Activated naive CD8-positive, alpha-beta T cell treated with anti-CD3 and anti-CD28 coated beads, Interleukin-2, amount 50 U/mL, for 24 hours (primary cell): ENCODE data around the gene CEP131.
"Not testable (repeated sequence)": the region's sequence is repeated elsewhere in the genome, so short reads cannot be mapped to it uniquely, and the experiment has no call there.

Source experiments
- ATAC-seq: fragments of 150-1000 bp; cut with Tn5 transposase; one replicate; pipeline ENCODE4 v1.10.0; 2021
- DNase-seq: peaks from one replicate; pipeline ENCODE4 v3.0.0; 2021
- H3K27ac Mint-ChIP-seq: one replicate; pipeline ENCODE4 v1.8.0; 2021; ENCODE audit warnings: mild to moderate bottlenecking, mixed read lengths
- H3K27me3 Mint-ChIP-seq: one replicate; pipeline ENCODE4 v1.8.0; 2021; ENCODE audit warnings: mixed read lengths
- H3K36me3 Mint-ChIP-seq: one replicate; pipeline ENCODE4 v1.8.0; 2021; ENCODE audit warnings: low read depth, mixed read lengths
- H3K4me1 Mint-ChIP-seq: one replicate; pipeline ENCODE4 v1.8.0; 2021; ENCODE audit warnings: mixed read lengths
- H3K4me3 Mint-ChIP-seq: one replicate; pipeline ENCODE4 v1.8.0; 2021; ENCODE audit warnings: mild to moderate bottlenecking, moderate library complexity, mixed read lengths
- H3K9me3 Mint-ChIP-seq: one replicate; pipeline ENCODE4 v1.8.0; 2021; ENCODE audit warnings: mixed read lengths

CEP131 gene

GRCh38 chr17:81161536-81161935 is 61.2 kb downstream of the CEP131 start:
- no peak overlapping the region for H3K4me3 Mint-ChIP-seq
- H3K36me3 Mint-ChIP-seq: no peaks in the 10 kb centered on the region
- no peaks in the 10 kb centered on the region for H3K9me3 Mint-ChIP-seq
- no peak for DNase-seq
- peaks cover 8% of the 10 kb centered on the region for H3K27me3 Mint-ChIP-seq
- ATAC-seq: no peak
- no peak overlapping the region for H3K27ac Mint-ChIP-seq
- peaks cover 12% of the 10 kb centered on the region for H3K4me1 Mint-ChIP-seq

- no peak for ATAC-seq
Observed at GRCh38 chr17:81160747-81161453, 61.9 kb downstream of the CEP131 start.

GRCh38 chr17:81160306-81160705 is 62.5 kb downstream of the CEP131 start:
- Mint-ChIP-seq H3K4me3 (no peak overlapping the region), H3K27me3 (peaks cover 8% of the 10 kb centered on the region), H3K4me1 (peaks cover 12% of the 10 kb centered on the region), H3K9me3 (no peaks in the 10 kb centered on the region), H3K36me3 (no peaks in the 10 kb centered on the region), H3K27ac (no peak overlapping the region)
- no peak for DNase-seq
- ATAC-seq: no peak

More at GRCh38 chr17:81160747-81161453, 61.9 kb downstream of the CEP131 start:
- no peak for DNase-seq
- Mint-ChIP-seq H3K27ac (no peak overlapping the region), H3K36me3 (no peaks in the 10 kb centered on the region), H3K4me3 (no peak overlapping the region), H3K4me1 (peaks cover 12% of the 10 kb centered on the region), H3K9me3 (no peaks in the 10 kb centered on the region), H3K27me3 (peaks cover 8% of the 10 kb centered on the region)

GRCh38 chr17:81159611-81160265 is 63.0 kb downstream of the CEP131 start:
- Mint-ChIP-seq H3K36me3 (no peaks in the 10 kb centered on the region), H3K9me3 (no peaks in the 10 kb centered on the region), H3K27ac (no peak overlapping the region), H3K27me3 (peaks cover 7% of the 10 kb centered on the region), H3K4me3 (no peak overlapping the region), H3K4me1 (peaks cover 12% of the 10 kb centered on the region)
- DNase-seq (no peak), ATAC-seq (no peak)

GRCh38 chr17:81158688-81159590 is 63.8 kb downstream of the CEP131 start:
- DNase-seq: no peak

GRCh38 chr17:81157848-81158687 is 64.7 kb downstream of the CEP131 start:
- H3K27ac Mint-ChIP-seq: no peak overlapping the region
- no peaks in the 10 kb centered on the region for H3K36me3 Mint-ChIP-seq
- H3K27me3 Mint-ChIP-seq: peaks cover 2% of the 10 kb centered on the region
- H3K4me1 Mint-ChIP-seq: peaks cover 12% of the 10 kb centered on the region
- DNase-seq (no peak), ATAC-seq (no peak)
- H3K4me3 Mint-ChIP-seq: no peak overlapping the region
- no peaks in the 10 kb centered on the region for H3K9me3 Mint-ChIP-seq

More at GRCh38 chr17:81158688-81159590, 63.8 kb downstream of the CEP131 start:
- no peak for ATAC-seq
- H3K4me3 Mint-ChIP-seq: no peak overlapping the region
- H3K9me3 Mint-ChIP-seq: no peaks in the 10 kb centered on the region
- H3K36me3 Mint-ChIP-seq: no peaks in the 10 kb centered on the region
- peaks cover 2% of the 10 kb centered on the region for H3K27me3 Mint-ChIP-seq
- no peak overlapping the region for H3K27ac Mint-ChIP-seq
- peaks cover 12% of the 10 kb centered on the region for H3K4me1 Mint-ChIP-seq

GRCh38 chr17:81156866-81157805 is 65.6 kb downstream of the CEP131 start:
- Mint-ChIP-seq H3K9me3 (no peaks in the 10 kb centered on the region), H3K4me3 (no peak overlapping the region), H3K27me3 (peaks cover 2% of the 10 kb centered on the region), H3K4me1 (peaks cover 12% of the 10 kb centered on the region), H3K27ac (no peak overlapping the region), H3K36me3 (no peaks in the 10 kb centered on the region)
- ATAC-seq (no peak), DNase-seq (no peak)

GRCh38 chr17:81154961-81155360 is 67.8 kb downstream of the CEP131 start:
- ATAC-seq (no peak), DNase-seq (no peak)
- H3K27me3 Mint-ChIP-seq: no peaks in the 10 kb centered on the region
- H3K9me3 Mint-ChIP-seq: no peaks in the 10 kb centered on the region
- no peak overlapping the region for H3K4me3 Mint-ChIP-seq
- peaks cover 1% of the 10 kb centered on the region for H3K4me1 Mint-ChIP-seq
- H3K27ac Mint-ChIP-seq: no peak overlapping the region
- no peaks in the 10 kb centered on the region for H3K36me3 Mint-ChIP-seq

- not testable (repeated sequence) for DNase-seq, ATAC-seq, H3K4me1 Mint-ChIP-seq, H3K4me3 Mint-ChIP-seq, H3K27me3 Mint-ChIP-seq, H3K36me3 Mint-ChIP-seq, H3K27ac Mint-ChIP-seq, H3K9me3 Mint-ChIP-seq
Observed at GRCh38 chr17:81154016-81154415, 68.7 kb downstream of the CEP131 start.

GRCh38 chr17:81153340-81153803 is 69.4 kb downstream of the CEP131 start:
- H3K4me3 Mint-ChIP-seq: no peak overlapping the region
- DNase-seq: no peak
- H3K36me3 Mint-ChIP-seq: no peaks in the 10 kb centered on the region
- no peak for ATAC-seq
- H3K27ac Mint-ChIP-seq: no peak overlapping the region
- H3K27me3 Mint-ChIP-seq: no peaks in the 10 kb centered on the region
- no peaks in the 10 kb centered on the region for H3K9me3 Mint-ChIP-seq
- H3K4me1 Mint-ChIP-seq: no peaks in the 10 kb centered on the region

- H3K27me3 Mint-ChIP-seq: no peaks in the 10 kb centered on the region
- H3K4me1 Mint-ChIP-seq: no peaks in the 10 kb centered on the region
- H3K9me3 Mint-ChIP-seq: no peaks in the 10 kb centered on the region
- H3K27ac Mint-ChIP-seq: no peak overlapping the region
- no peak overlapping the region for H3K4me3 Mint-ChIP-seq
- no peaks in the 10 kb centered on the region for H3K36me3 Mint-ChIP-seq
- DNase-seq (no peak), ATAC-seq (no peak)
Observed at GRCh38 chr17:81152288-81152828, 70.4 kb downstream of the CEP131 start.

- Mint-ChIP-seq H3K9me3 (no peaks in the 10 kb centered on the region), H3K27ac (no peak overlapping the region), H3K36me3 (no peaks in the 10 kb centered on the region), H3K4me3 (no peak overlapping the region), H3K27me3 (no peaks in the 10 kb centered on the region), H3K4me1 (no peaks in the 10 kb centered on the region)
- DNase-seq (no peak), ATAC-seq (no peak)
Observed at GRCh38 chr17:81151278-81151677, 71.5 kb downstream of the CEP131 start.
